HepG2 (cell line): ENCODE measurements around the gene RSRC2. TPM values are rescaled to one million over a fixed set of nuclear protein-coding genes. Genes with fewer than 3 reads are reported as not detected.

Source experiments
- BRD4 ChIP-seq: sonication (generic); formaldehyde crosslinking; IDR thresholded peaks from 2 replicates; pipeline ENCODE4 v1.4.0; 2020; ENCODE audit warnings: missing genetic modification reagents
- CCDC6 ChIP-seq: sonication (generic); formaldehyde crosslinking; IDR thresholded peaks from 2 replicates; pipeline ENCODE4 v1.8.1; 2022; ENCODE audit warnings: mild to moderate bottlenecking, missing genetic modification reagents, moderate library complexity
- FOXA3 ChIP-seq: IDR thresholded peaks from 2 replicates; pipeline ENCODE4 v1.6.1; 2016; ENCODE audit warnings: missing genetic modification reagents, missing compliant biosample characterization
- GTF2F1 ChIP-seq: fragments of 150-350 bp; IDR thresholded peaks from 2 replicates; pipeline ENCODE4 v1.6.1; 2014; ENCODE audit warnings: low read length
- HNF4G ChIP-seq, 2 experiments: sonication (generic) in 1 of 2; formaldehyde crosslinking in 1 of 2; IDR thresholded peaks; 2 replicates each; pipeline versions ENCODE4 v1.4.0 to v1.6.1; 2011 to 2020; ENCODE audit warnings: borderline replicate concordance in 2 of 2, low read depth in 2 of 2, mild to moderate bottlenecking in 2 of 2, low read length in 1 of 2, missing genetic modification reagents in 1 of 2, moderate library complexity in 1 of 2
- MBD4 ChIP-seq: IDR thresholded peaks from 2 replicates; pipeline ENCODE4 v1.6.1; 2012; ENCODE audit warnings: low read length, inconsistent platforms, borderline replicate concordance
- NFIB ChIP-seq: sonication (generic); formaldehyde crosslinking; IDR thresholded peaks from 2 replicates; pipeline ENCODE4 v1.9.0; 2021; ENCODE audit warnings: missing genetic modification reagents, mild to moderate bottlenecking, borderline replicate concordance
- RNF219 ChIP-seq: sonication (generic); formaldehyde crosslinking; IDR thresholded peaks from 2 replicates; pipeline ENCODE4 v1.5.0; 2020; ENCODE audit warnings: mild to moderate bottlenecking, missing genetic modification reagents
- RXRB ChIP-seq: IDR thresholded peaks from 2 replicates; pipeline ENCODE4 v1.6.1; 2016; ENCODE audit warnings: borderline replicate concordance, missing genetic modification reagents, missing compliant biosample characterization
- SAP130 ChIP-seq: IDR thresholded peaks from 2 replicates; pipeline ENCODE4 v1.6.1; 2016; ENCODE audit warnings: low read depth
- TBX2 ChIP-seq: sonication (generic); formaldehyde crosslinking; IDR thresholded peaks from 2 replicates; pipeline ENCODE4 v1.5.0; 2020; ENCODE audit warnings: missing genetic modification reagents, mild to moderate bottlenecking, borderline replicate concordance
- ZBTB39 ChIP-seq: sonication (generic); formaldehyde crosslinking; IDR thresholded peaks from 2 replicates; pipeline ENCODE4 v1.5.0; 2020; ENCODE audit warnings: missing genetic modification reagents
- ZBTB4 ChIP-seq: sonication (generic); formaldehyde crosslinking; IDR thresholded peaks from 2 replicates; pipeline ENCODE4 v1.4.0; 2020; ENCODE audit warnings: missing genetic modification reagents, mild to moderate bottlenecking, borderline replicate concordance
- ZNF10 ChIP-seq: sonication (generic); formaldehyde crosslinking; IDR thresholded peaks from 2 replicates; pipeline ENCODE4 v1.4.0; 2020; ENCODE audit warnings: mild to moderate bottlenecking, low read depth, missing genetic modification reagents, borderline replicate concordance
- ZNF180 ChIP-seq: sonication (generic); formaldehyde crosslinking; IDR thresholded peaks from 2 replicates; pipeline ENCODE4 v1.4.0; 2020; ENCODE audit warnings: low read depth, missing genetic modification reagents, borderline replicate concordance
- ZNF280D ChIP-seq: sonication (generic); formaldehyde crosslinking; IDR thresholded peaks from 2 replicates; pipeline ENCODE4 v1.5.1; 2020; ENCODE audit warnings: mild to moderate bottlenecking, missing genetic modification reagents
- ZNF383 ChIP-seq: sonication (generic); formaldehyde crosslinking; IDR thresholded peaks from 2 replicates; pipeline ENCODE4 v1.4.0; 2020; ENCODE audit warnings: missing genetic modification reagents, mild to moderate bottlenecking, borderline replicate concordance
- ZNF614 ChIP-seq: IDR thresholded peaks from 2 replicates; pipeline ENCODE4 v1.6.1; 2018; ENCODE audit warnings: missing biosample characterization, missing genetic modification reagents, inconsistent platforms, borderline replicate concordance
- ZNF775 ChIP-seq: sonication (generic); formaldehyde crosslinking; IDR thresholded peaks from 2 replicates; pipeline ENCODE4 v1.4.0; 2020; ENCODE audit warnings: missing genetic modification reagents, mild to moderate bottlenecking, moderate library complexity, borderline replicate concordance
- polyA plus RNA-seq, 8 experiments: library from polyadenylated mRNA; depleted of rRNA in 3 of 8; stranded (reverse) in 7 of 8; unstranded in 1 of 8; fragments of >200 nt; fragmentation: Illumina TruSeq in 4 of 8; extraction: Trizol in 4 of 8; gene quantifications; 2 replicates each; pipeline versions ENCODE4 v1.2.1 to v1.2.3, GENCODE V29; 2011 to 2016; ENCODE audit warnings: low read depth in 4 of 8, missing spikeins in 1 of 8, mixed read lengths in 1 of 8; ENCODE audit not compliant: insufficient read depth in 1 of 8
- total RNA-seq, 5 experiments: library from RNA; depleted of rRNA; stranded (reverse); fragments of >200 nt; fragmentation: Illumina TruSeq; extraction: Trizol; gene quantifications; 2 replicates each; pipeline ENCODE4 v1.2.3, GENCODE V29; 2016; ENCODE audit warnings: low read depth in 1 of 5

The RSRC2 gene
- total and polyA plus RNA-seq, 2 of the 13 experiments (the other 11 are each of a cell fraction or from before 2014, with no cell fraction given): 31.4 to 77.8 TPM

- TF ChIP-seq ZNF280D (CRISPR knock-in tag) (no peak), GTF2F1 (no peak), ZNF775 (CRISPR knock-in tag) (no peak), BRD4 (CRISPR knock-in tag) (no peak), RXRB (CRISPR knock-in tag) (peak; percentile 83), ZBTB4 (no peak), FOXA3 (peak; percentile 98), TBX2 (CRISPR knock-in tag) (no peak), ZNF614 (CRISPR knock-in tag) (peak; percentile 71), HNF4G (IDR thresholded peaks at IDR 0.05; ENCODE audit: borderline replicate concordance, low read depth, low read length) (peak; percentile 88), HNF4G (CRISPR knock-in tag; IDR thresholded peaks at IDR 0.05; ENCODE audit: borderline replicate concordance, low read depth) (peak; percentile 75; the same call in 1 of the 2 replicates), NFIB (CRISPR knock-in tag) (no peak), ZNF383 (CRISPR knock-in tag) (no peak), RNF219 (CRISPR knock-in tag) (peak; percentile 73; the same call in 1 of the 2 replicates), MBD4 (no peak; the same call in 1 of the 2 replicates), ZNF10 (no peak), ZNF180 (CRISPR knock-in tag) (no peak), SAP130 (peak; percentile 87), CCDC6 (CRISPR knock-in tag) (no peak; the same call in 1 of the 2 replicates), ZBTB39 (no peak)
Measured at GRCh38 chr12:122489038-122489437, 37.7 kb downstream of the RSRC2 start (continued).
